Left forelimb (tissue), 1 donor: ENCODE measurements around the gene SDSL.

Experiments used
- DNase-seq: peaks from one replicate; pipeline ENCODE4 v3.0.0-alpha.2; 2018; ENCODE audit warnings: low spot score

The SDSL gene

DNA sequence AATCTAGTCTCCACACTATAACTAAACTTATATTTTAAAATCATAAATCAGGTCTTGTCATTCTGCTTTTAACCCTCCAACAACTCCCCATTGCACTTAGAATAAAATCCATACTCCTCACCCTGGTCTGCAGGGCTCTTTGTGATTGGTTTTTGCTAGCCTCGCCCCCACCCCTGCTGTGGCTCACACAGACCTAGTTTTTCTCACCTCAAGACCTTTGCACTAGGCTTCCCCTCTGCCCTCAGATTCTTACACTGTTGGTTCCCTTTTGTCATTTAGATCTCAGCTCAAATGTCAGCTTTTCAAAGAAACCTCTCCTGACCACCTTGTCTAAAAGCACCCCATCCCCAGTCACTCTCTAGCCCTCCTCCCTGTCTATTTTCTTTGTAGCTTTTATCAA is 60.2 kb downstream of the SDSL start:
- DNase-seq: no peak

DNA sequence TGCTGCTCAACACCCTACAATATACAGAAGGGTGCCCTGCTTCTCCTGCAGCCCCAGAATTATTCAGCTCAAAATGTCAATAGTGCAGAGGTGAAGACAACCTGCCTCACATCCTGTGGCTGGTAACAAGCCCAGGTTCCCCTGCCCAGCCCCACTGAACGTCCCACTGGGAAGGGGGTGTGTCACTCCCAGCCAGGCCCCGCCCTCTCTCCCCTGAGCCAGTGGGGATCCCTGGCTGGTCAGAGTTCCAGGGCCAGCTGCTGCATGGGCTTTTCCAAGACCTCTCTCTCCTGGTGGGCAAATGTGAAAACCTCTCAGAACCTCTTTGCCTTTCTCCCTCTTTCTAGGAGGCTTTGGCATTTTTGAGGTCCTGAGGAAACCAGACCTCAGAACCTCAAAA is 63.1 kb downstream of the SDSL start:
- no peak for DNase-seq

DNA sequence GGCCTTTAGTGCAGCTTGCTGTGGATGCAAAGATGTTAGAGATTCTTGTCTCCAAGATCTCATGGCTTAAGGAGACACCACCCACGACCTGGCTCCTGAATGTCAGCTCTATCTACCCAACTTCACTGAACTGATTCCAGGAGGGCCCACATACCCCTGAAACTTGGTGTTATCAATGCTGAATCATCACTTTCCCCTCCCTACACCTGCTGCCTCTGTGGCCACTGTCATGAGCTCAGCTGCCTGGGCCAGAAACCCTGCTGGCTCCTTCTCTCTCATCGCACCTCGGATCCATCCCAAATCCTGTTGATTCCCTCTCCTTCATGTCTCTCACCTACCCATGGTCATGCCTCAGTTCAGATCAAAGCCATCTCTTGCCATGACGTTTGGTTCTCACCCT is 64.5 kb downstream of the SDSL start:
- no peak for DNase-seq
